ENCODE data around the gene LDLRAD3. TPM values are rescaled to one million over a fixed set of nuclear protein-coding genes. Genes with fewer than 3 reads are reported as not detected.

LDLRAD3 gene
- polyA plus RNA-seq, 1 of the 3 experiments (the other 2 are of a cell fraction), result 10.6 TPM

GRCh38 chr11:36177836-36178235 is 234.0 kb downstream of the LDLRAD3 start:
- WGBS (ENCODE audit: low lambda C conversion rate), result 98% methylated on average over 2 of the region's 2 CpGs
- H3K4me2 ChIP-seq, result no peak overlapping the region
- no peaks in the 10 kb centered on the region for H3K79me2 ChIP-seq (ENCODE audit: insufficient read depth)
- no peak overlapping the region for H3K27ac ChIP-seq (ENCODE audit: low read depth in 2 of 2, low read length in 1 of 2)
- H3K4me3 ChIP-seq (ENCODE audit: low read depth in 2 of 2, low read length in 1 of 2), result no peak overlapping the region
- H3K27me3 ChIP-seq (ENCODE audit: insufficient read depth), result no peaks in the 10 kb centered on the region
- no peaks in the 10 kb centered on the region for H3K9me3 ChIP-seq
- DNase-seq, result no peak
- no peaks in the 10 kb centered on the region for H4K20me1 ChIP-seq (ENCODE audit: insufficient read depth)
- CTCF ChIA-PET, result interaction anchor here (0.6 kb wide), 1 partner anchor 1828 kb away, joined by 4 read pairs; no protein-coding TSS in a partner anchor
- TF ChIP-seq GABPA (IDR thresholded peaks at IDR 0.05; ENCODE audit: low read depth) (no peak), FOXJ3 (CRISPR knock-in tag; IDR thresholded peaks at IDR 0.05) (no peak), TCF12 (IDR thresholded peaks at IDR 0.05) (no peak), YY1 (IDR thresholded peaks at IDR 0.05; ENCODE audit: low read depth) (no peak), ZBTB33 (IDR thresholded peaks at IDR 0.05; ENCODE audit: borderline replicate concordance, low read depth) (no peak), USF1 (IDR thresholded peaks at IDR 0.05; ENCODE audit: borderline replicate concordance, low read depth) (no peak), SIN3A (IDR thresholded peaks at IDR 0.05; ENCODE audit: borderline replicate concordance, low read depth, low read length) (no peak), CTCF (IDR thresholded peaks at IDR 0.05) (no peak), RFX5 (IDR thresholded peaks at IDR 0.05; ENCODE audit: low read length) (no peak), SMC3 (IDR thresholded peaks at IDR 0.05; ENCODE audit: low read depth, low read length) (no peak), RAD21 (IDR thresholded peaks at IDR 0.05; ENCODE audit: low read length) (no peak), TEAD4 (IDR thresholded peaks at IDR 0.05; ENCODE audit: borderline replicate concordance, insufficient read depth) (no peak), FOSL2 (IDR thresholded peaks at IDR 0.05; ENCODE audit: borderline replicate concordance, low read depth) (no peak)
- H3K9ac ChIP-seq, result no peak overlapping the region
- H3F3A ChIP-seq (replicated peaks; ENCODE audit: insufficient read depth), result no peaks in the 10 kb centered on the region
- H2AFZ ChIP-seq (ENCODE audit: low read depth), result no peak overlapping the region
- POLR2A ChIA-PET, result no interaction called here
- no peaks in the 10 kb centered on the region; a peak in 1 of 4 replicates for H3K4me1 ChIP-seq (ENCODE audit: control insufficient read depth in 1 of 2, insufficient read depth in 2 of 2, low read depth in 1 of 2, low read length in 1 of 2)
- H3K9me2 ChIP-seq, result no peaks in the 10 kb centered on the region
- H3K36me3 ChIP-seq (replicated peaks in 1 of 2; ENCODE audit: control insufficient read depth in 1 of 2, insufficient read depth in 2 of 2, low read length in 1 of 2), result no peaks in the 10 kb centered on the region

Measured in SK-N-SH (cell line).